Activated naive CD8-positive, alpha-beta T cell (primary cell): Measurements from ENCODE around the gene WRNIP1.
"Not testable (repeated sequence)": the region's sequence is repeated elsewhere in the genome, so short reads cannot be mapped to it uniquely, and the experiment has no call there.

Source experiments
- H3K27ac Mint-ChIP-seq: one replicate; pipeline ENCODE4 v1.8.0; 2021; ENCODE audit warnings: mixed read lengths
- H3K27me3 Mint-ChIP-seq: one replicate; pipeline ENCODE4 v1.8.0; 2021; ENCODE audit warnings: mixed read lengths
- H3K36me3 Mint-ChIP-seq: one replicate; pipeline ENCODE4 v1.8.0; 2021; ENCODE audit warnings: mixed read lengths
- H3K4me1 Mint-ChIP-seq: one replicate; pipeline ENCODE4 v1.8.0; 2021; ENCODE audit warnings: low read depth, mixed read lengths
- H3K4me3 Mint-ChIP-seq: one replicate; pipeline ENCODE4 v1.8.0; 2021; ENCODE audit warnings: mild to moderate bottlenecking, mixed read lengths
- H3K9me3 Mint-ChIP-seq: one replicate; pipeline ENCODE4 v1.8.0; 2021; ENCODE audit warnings: low read depth, mixed read lengths

Gene WRNIP1

DNA sequence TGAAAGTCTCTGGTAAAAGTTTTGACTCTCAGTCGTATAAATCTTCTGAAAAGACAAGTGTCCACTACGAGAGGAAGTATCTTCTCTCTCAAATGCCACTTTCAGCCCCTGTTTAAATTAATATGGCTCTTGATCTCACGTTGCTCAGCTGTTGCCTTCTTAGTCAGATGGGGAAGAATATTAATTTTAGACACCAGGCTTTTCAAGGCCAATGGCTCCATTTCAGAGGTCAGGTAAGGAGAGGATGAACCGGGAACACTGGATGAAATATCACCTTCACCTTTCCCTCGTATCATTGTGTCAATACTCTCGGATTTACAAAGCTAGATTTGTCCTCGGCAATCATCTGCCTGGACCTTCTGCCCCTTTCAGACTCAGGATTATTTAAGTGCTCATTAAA lies 14.4 kb upstream of the WRNIP1 start, which contains the start of gene MYLK4:
Gene MYLK4 (minus strand): TSS at position 91 of the 400 bp plus-strand sequence. CDS start 1,628 bp downstream, outside the sequence.
- Mint-ChIP-seq H3K27me3 (peaks cover 3% of the 10 kb centered on the region), H3K27ac (no peak within 1 kb of the TSS), H3K4me3 (no peak within 1 kb of the TSS), H3K4me1 (peaks cover 7% of the 10 kb centered on the region), H3K36me3 (no peaks in the 10 kb centered on the region), H3K9me3 (no peaks in the 10 kb centered on the region)

DNA sequence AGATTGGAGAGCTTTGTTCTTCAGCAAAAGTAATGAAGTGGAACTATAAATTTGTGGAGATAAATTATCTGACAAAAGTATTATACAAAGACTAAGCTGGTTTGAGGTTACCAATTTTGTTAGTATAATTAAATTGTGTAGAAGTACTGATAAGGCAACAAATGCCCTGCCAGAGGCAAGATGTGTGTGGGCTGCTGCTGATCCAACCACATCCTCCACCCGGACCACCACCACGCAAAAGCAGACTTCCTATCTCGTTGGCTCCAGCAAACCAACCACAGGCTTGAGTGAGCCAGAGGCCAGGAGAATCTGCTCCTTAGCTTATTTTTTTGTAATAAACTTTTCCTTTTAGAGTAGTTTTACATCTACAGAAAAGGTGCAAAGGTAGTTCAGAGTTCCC lies 13.3 kb upstream of the WRNIP1 start:
- Mint-ChIP-seq H3K4me3 (no peak overlapping the region), H3K36me3 (no peaks in the 10 kb centered on the region), H3K27me3 (peaks cover 5% of the 10 kb centered on the region), H3K9me3 (no peaks in the 10 kb centered on the region), H3K27ac (no peak overlapping the region), H3K4me1 (peaks cover 7% of the 10 kb centered on the region)

DNA sequence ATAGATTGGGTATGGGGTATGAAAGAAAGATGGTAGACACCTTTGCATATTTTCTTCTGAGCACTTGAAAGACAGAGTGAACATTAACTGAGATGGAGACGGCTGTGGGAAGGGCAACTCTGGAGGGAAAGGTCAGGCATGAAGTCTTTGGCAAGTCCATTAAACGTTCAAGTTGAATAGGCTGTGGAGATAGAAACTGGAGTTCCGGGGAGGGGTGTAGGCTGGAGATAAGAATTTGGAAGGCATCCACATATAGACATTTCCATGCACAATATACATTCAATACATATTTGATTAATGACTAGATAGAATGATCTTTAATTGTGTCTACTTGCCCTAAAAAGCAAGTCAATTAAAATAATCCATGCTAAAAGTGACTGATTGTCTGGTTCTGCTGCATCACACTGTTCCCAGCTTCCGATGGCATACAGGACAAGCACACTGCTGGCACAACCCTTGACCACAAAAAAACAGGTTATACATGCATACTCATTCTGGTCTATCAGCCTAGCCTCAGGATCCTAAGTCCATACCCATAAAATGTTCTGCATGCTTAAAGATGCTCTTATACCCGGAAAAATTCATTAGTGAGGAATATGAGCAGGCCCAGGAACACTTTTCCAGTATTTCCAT lies 12.6 kb upstream of the WRNIP1 start:
- no peak overlapping the region for H3K27ac Mint-ChIP-seq
- no peaks in the 10 kb centered on the region for H3K9me3 Mint-ChIP-seq
- no peaks in the 10 kb centered on the region for H3K36me3 Mint-ChIP-seq
- peaks cover 5% of the 10 kb centered on the region for H3K27me3 Mint-ChIP-seq
- H3K4me1 Mint-ChIP-seq, result peaks cover 7% of the 10 kb centered on the region
- H3K4me3 Mint-ChIP-seq, result no peak overlapping the region

DNA sequence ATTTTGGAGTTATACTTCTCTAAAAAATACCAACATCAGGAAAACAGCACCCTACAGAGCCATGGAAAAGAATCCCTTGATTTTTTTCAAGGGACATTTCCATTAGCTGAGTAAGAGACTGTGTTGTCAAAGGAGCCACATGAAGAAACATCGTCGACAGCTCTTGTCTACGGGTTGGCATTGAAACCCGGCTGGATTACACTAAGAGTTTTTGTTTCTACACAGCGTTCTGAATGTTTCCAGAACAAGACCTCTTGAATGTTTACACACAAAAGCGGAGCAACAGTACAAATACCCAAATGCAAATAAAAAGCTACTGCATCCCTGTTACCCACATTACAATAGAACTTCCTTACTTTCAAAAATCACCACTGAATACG lies 12.1 kb upstream of the WRNIP1 start:
- Mint-ChIP-seq H3K27ac (no peak overlapping the region), H3K36me3 (no peaks in the 10 kb centered on the region), H3K9me3 (no peaks in the 10 kb centered on the region), H3K27me3 (peaks cover 5% of the 10 kb centered on the region), H3K4me3 (no peak overlapping the region), H3K4me1 (peaks cover 7% of the 10 kb centered on the region)

DNA sequence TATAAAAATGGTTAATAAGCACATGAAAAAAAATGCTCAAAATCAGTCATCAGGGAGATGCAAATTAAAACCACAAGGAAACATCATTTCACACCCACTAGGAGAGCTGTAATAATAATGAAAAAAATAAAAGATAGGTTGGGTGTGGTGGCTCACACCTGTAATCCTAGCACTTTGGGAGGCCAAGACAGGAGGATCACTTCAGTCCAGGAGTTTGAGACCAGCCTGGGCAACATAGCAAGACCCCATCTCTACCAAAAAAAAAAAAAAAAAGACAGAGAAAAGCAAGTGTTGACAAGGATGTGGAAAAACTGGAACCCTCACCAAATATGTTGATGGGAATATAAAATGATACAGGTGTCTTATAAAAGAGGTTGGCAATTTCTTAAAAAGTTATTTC lies 11.4 kb upstream of the WRNIP1 start:
- Mint-ChIP-seq H3K9me3 (no peaks in the 10 kb centered on the region), H3K4me1 (peaks cover 7% of the 10 kb centered on the region), H3K4me3 (no peak overlapping the region), H3K27ac (no peak overlapping the region), H3K27me3 (peaks cover 5% of the 10 kb centered on the region), H3K36me3 (no peaks in the 10 kb centered on the region)

DNA sequence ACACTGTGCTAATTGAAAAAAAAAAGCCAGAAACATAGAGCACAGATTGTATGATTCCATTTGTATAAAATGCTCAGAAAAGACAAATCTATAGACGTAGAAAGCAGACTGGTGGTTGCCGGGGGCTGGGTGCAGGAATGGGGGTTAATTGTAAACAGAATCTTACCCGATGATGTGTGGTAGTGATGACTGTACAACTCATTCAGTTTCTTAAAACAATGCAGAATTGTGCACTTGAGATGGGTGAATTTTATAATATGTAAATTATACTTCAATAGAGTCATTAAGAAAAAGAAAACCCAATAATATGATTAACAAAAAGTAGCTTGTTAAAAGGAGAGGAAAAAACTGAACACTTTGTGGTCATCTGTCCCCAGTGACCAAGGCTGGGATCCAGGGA lies 10.8 kb upstream of the WRNIP1 start:
- no peaks in the 10 kb centered on the region for H3K36me3 Mint-ChIP-seq
- no peaks in the 10 kb centered on the region for H3K9me3 Mint-ChIP-seq
- no peak overlapping the region for H3K4me3 Mint-ChIP-seq
- peaks cover 5% of the 10 kb centered on the region for H3K27me3 Mint-ChIP-seq
- H3K4me1 Mint-ChIP-seq, result peaks cover 7% of the 10 kb centered on the region
- no peak overlapping the region for H3K27ac Mint-ChIP-seq

DNA sequence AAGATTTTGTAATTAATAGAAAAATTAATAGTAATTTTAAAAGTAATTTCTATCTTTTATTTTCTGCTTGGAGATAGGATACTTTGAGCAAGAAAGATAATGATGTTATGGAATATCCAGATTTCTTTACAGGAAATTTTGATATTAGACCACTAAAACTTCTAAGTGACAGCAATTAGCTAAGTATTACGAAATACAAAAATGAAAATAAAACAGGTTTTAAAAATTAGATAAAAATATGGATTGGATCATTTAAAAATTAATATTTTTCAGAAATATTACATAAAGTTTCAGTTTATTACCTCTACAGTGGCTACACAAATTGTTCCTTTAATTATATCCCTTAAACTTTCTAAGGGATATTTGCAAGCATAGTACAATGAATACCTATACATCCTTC lies 10.3 kb upstream of the WRNIP1 start:
- no peaks in the 10 kb centered on the region for H3K9me3 Mint-ChIP-seq
- H3K36me3 Mint-ChIP-seq, result no peaks in the 10 kb centered on the region
- H3K27me3 Mint-ChIP-seq, result peaks cover 5% of the 10 kb centered on the region
- no peak overlapping the region for H3K27ac Mint-ChIP-seq
- H3K4me3 Mint-ChIP-seq, result no peak overlapping the region
- peaks cover 4% of the 10 kb centered on the region for H3K4me1 Mint-ChIP-seq

DNA sequence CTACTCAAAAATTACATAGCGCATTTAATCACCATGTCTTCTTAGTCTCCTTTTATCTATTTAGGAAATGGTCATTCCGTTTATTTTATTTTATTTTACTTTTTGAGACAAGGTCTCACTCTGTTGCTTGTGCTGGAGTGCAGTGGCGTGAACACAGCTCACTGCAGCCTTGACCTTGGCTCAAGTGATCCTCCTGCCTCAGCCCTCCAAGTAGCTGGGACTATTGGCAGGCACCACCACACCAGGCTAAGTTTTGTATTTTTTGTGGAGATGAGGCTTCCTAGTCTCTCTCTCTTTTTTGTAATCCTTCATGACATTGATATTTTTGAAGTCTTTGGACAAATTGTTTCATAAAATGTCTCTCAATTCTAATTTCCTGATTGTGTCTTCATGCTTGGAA lies 9.7 kb upstream of the WRNIP1 start:
- Mint-ChIP-seq H3K27me3 (peaks cover 5% of the 10 kb centered on the region), H3K4me1 (peaks cover 2% of the 10 kb centered on the region), H3K36me3 (no peaks in the 10 kb centered on the region), H3K9me3 (no peaks in the 10 kb centered on the region), H3K4me3 (no peak overlapping the region), H3K27ac (no peak overlapping the region)

DNA sequence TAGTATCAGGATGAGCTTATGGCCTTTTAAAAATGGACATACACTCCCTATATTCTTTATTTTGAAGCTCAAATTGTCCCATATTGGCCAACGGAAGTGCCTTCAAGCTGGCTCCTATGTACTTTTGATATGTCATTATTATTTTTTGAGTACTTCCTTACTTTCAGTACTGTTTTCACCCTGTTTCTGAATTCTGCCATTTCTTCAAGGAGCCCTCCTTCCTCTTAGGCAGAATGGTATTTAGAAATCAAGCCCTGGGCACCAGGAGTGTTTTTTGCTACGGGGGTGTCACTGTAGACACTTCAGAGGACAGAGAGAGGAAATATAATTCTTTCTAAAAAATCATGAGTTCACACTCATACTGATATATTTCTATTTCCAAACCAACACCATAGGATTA lies 9.0 kb upstream of the WRNIP1 start:
- Mint-ChIP-seq H3K4me1 (peaks cover 9% of the 10 kb centered on the region), H3K27ac (no peak overlapping the region), H3K9me3 (no peaks in the 10 kb centered on the region), H3K4me3 (no peak overlapping the region), H3K36me3 (no peaks in the 10 kb centered on the region), H3K27me3 (peaks cover 4% of the 10 kb centered on the region)

DNA sequence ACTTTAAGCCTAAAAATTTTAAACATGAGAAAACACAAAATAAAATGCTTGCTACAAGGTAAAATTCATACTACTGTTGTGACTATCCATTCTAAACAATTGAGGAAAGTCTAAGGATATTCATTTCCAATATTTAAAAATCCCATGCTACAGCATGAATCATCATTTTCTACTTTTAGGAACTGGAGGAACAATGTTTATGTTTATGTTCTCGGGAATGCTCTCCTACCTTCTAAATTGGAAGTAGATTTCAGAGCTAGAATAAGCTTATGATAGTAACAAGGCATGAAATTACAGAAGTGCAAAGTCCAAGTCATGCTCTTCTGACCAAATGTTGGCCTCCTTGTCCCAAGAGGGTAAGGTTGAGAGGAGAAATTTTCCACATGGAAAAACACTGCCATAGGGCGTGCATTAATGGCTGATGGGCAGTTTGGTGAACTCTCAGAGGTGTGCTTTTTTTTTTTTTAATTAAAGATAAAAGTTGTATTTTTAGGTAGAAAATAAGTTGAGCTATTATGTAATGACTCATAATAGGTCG lies 8.4 kb upstream of the WRNIP1 start:
- Mint-ChIP-seq H3K4me3 (no peak overlapping the region), H3K27ac (no peak overlapping the region), H3K9me3 (no peaks in the 10 kb centered on the region), H3K27me3 (peaks cover 4% of the 10 kb centered on the region), H3K4me1 (peaks cover 10% of the 10 kb centered on the region), H3K36me3 (no peaks in the 10 kb centered on the region)

DNA sequence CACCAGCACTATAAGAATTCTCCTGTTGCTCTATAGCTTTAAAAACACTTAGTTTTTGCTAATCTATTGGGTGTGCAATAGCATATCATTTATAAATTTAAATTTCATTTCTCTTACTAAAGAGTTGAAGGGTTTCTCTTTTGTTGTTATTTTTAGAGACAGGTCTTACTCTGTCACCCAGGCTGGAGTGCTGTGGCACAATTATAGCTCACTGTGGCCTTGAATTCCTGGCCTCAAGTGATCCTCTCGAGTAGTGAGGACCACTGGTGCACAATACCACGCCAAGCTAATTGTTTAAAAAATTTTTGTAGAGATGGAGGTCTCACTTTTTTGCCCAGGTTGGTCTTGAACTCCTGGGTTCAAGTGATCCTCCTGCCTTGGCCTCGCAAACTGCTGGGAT lies 6.2 kb upstream of the WRNIP1 start:
- Mint-ChIP-seq H3K9me3 (no peaks in the 10 kb centered on the region), H3K4me1 (peaks cover 13% of the 10 kb centered on the region), H3K4me3 (no peak overlapping the region), H3K27me3 (peaks cover 4% of the 10 kb centered on the region), H3K36me3 (no peaks in the 10 kb centered on the region), H3K27ac (no peak overlapping the region)

DNA sequence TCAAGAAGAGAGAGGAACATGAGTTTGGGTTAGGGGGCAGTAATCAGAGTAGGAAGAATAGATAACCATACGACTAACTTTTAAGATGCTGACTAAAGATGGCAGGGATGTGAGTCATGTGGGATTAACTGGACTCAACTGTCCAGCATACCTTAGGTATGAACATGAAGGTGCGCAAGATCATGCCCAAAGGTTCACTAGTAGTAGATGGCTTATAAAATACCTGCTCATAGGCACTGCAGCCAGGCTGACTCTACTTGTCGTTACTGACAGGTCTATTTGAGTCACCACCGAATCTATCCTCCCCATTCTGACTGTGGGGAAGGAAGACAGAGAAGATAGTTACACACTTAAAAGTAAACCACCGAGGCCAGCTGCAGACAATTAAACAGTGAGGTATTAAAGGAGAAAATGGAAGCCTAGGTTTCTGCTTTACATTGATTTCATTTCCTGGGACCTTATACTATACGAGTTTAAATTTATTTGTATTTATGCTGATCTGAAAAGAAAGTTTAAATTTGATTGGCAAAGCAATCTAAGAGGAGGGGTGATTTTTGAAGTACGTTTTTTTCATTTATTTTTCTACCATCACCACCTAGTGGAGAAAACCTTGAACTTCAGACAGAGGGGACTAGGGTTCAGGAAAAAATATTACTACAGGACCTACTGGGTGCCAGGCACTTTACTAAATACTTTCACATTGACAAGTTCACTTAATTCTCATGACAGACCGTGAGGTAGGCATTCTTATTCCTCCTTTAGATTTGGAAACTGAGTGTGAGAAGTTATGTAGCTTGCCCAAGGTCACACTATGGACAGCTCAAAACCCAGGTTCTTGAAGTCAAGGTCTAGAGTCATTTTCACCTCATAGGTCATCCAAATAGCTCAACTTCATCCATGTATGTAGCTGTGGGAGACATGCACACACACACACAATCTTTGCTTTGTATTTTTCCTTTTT lies 4.0 kb upstream of the WRNIP1 start:
- peaks cover 2% of the 10 kb centered on the region for H3K27me3 Mint-ChIP-seq
- H3K4me1 Mint-ChIP-seq, result peaks cover 21% of the 10 kb centered on the region
- no peaks in the 10 kb centered on the region for H3K9me3 Mint-ChIP-seq
- H3K4me3 Mint-ChIP-seq, result peak overlapping the region; percentile 82
- H3K27ac Mint-ChIP-seq, result peak overlapping the region; percentile 72
- no peaks in the 10 kb centered on the region for H3K36me3 Mint-ChIP-seq

DNA sequence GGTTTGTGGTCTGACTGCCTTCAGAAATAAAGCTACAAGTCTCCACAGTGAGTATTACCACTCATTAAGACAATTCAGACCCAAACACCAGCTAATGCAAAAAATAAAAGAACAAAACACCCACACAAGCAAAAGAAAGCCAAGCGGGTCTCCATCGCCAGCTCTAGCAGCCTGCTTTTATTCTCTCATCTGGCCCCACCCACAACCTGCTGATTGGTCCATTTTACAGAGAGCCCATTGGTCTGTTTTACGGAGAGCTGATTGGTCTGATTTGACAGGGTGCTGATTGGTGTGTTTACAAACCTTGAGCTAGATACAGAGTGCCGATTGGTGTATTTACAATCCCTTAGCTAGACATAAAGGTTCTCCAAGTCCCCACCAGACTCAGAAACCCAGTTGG lies 2.3 kb upstream of the WRNIP1 start:
- H3K27me3 Mint-ChIP-seq, H3K27ac Mint-ChIP-seq, H3K4me3 Mint-ChIP-seq, H3K36me3 Mint-ChIP-seq, H3K9me3 Mint-ChIP-seq: not testable (repeated sequence)
- H3K4me1 Mint-ChIP-seq, result peaks cover 30% of the 10 kb centered on the region

DNA sequence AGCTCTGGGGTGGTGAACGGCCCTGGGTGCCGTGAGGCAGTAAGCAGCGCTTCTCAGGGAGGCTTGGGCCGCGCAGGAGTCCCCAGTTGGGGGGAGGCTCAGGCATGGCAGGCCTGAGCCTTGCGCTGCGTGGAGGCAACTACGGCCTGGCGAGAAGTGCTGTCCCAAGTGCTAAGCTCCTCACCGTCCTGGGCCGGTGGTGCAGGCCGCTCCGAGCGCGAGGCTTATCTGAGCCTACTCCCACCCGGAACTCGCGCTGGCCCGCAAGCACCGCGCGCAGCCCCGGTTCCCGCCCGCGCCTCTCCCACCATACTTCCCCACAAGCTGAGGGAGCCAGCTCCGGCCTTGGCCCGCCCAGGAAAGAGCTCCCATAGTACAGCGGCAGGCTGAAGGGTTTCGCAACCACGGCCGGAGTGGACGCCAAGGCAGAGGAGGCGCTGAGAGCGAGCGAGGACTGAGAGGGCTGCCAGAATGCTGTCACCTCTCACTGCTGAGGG lies 1.8 kb upstream of the WRNIP1 start:
- Mint-ChIP-seq H3K4me3 (no peak overlapping the region), H3K4me1 (peaks cover 35% of the 10 kb centered on the region), H3K36me3 (peaks cover 3% of the 10 kb centered on the region), H3K27ac (no peak overlapping the region), H3K27me3 (no peaks in the 10 kb centered on the region), H3K9me3 (no peaks in the 10 kb centered on the region)

DNA sequence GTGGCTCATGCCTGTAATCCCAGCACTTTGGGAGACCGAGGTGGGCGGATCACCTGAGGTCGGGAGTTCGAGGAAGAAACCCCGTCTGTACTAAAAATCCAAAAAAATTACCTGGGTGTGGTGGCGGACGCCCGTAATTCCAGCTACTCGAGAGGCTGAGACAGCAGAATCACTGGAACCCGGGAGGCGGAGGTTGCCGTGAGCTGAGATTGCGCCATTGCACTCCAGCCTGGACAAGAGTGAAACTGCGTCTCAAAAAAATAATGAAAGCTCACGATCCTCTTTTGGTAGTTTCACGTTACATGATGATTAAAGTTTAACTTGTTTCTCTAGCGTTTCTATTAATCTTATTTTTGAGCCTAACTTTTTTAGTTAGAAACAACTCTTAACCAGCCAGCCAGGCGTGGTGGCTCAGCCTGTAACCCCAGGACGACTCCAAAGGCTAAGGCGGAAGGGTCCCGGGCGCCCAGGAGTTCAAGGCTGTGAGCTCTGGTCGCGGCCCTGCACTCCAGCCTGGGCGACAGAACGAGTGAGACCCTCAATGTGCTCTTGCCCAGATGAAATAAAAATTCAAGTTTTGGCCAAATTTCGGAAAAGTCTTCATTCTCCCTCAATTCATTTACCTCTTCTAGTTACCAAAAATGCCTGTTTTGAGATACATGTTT lies 1.2 kb upstream of the WRNIP1 start:
- H3K36me3 Mint-ChIP-seq, result peaks cover 5% of the 10 kb centered on the region
- H3K4me1 Mint-ChIP-seq, result peaks cover 41% of the 10 kb centered on the region
- no peaks in the 10 kb centered on the region for H3K27me3 Mint-ChIP-seq
- peak overlapping the region; percentile 96 for H3K27ac Mint-ChIP-seq
- no peaks in the 10 kb centered on the region for H3K9me3 Mint-ChIP-seq
- H3K4me3 Mint-ChIP-seq, result peak overlapping the region; percentile 90
